Measurements from ENCODE around the gene CHRNA4. TPM values are rescaled to one million over a fixed set of nuclear protein-coding genes. Genes with fewer than 3 reads are reported as not detected.

Gene CHRNA4
- total and polyA plus RNA-seq, 2 of the 13 experiments (the other 11 are each of a cell fraction or from before 2014, with no cell fraction given) = not detected

DNA sequence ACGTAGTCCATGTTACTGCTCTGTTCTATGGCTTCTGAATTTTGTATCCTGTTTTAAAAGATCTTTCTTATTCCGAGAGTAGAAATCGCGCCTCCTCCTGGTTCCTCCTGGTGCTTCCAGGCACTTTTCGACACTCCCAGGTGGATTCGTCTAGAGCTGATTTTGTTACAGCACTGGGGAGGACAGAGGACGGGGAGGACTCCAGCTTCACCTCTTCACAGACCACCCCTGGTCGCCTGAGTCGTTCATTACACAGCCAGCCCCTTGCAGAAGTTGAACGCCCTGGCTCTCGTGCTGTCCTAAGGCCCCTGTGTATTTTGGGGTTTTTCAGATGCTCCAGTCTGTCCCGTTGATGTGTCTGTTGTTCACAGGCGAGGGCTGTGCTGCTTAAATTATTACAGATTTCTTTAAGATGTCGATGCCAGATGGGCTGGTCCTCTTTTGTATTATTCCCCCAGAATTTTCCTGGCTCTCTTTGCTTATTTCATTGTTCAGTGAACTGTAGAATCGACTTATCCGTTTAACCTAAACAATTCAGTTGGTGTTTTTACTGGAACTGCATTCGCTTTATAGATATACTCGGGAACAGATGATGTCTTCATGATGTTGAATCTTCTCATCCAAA is 37.7 kb downstream of the CHRNA4 start:
- ChIA-PET CTCF (ENCODE audit: low intra/inter-chr PET ratio, low total read pairs) (no interaction called here), POLR2A (no interaction called here)
- H4K20me1 ChIP-seq (ENCODE audit: insufficient read depth, low read length) = no peaks in the 10 kb centered on the region; the same call in 1 of the 2 replicates
- H3K4me2 ChIP-seq (ENCODE audit: low read depth, low read length) = no peak overlapping the region
- peaks cover 8 to 33% of the 10 kb centered on the region in 2 experiments; a peak in 4 of 5 replicates for H3K27me3 ChIP-seq (ENCODE audit: control insufficient read depth in 1 of 2, insufficient read depth in 2 of 2, low read length in 2 of 2)
- WGBS (ENCODE audit: low lambda C conversion rate) = 19% methylated on average over 18 of the region's 18 CpGs
- H3K9me3 ChIP-seq (ENCODE audit: low read length) = no peaks in the 10 kb centered on the region
- in situ Hi-C loops (cut with HindIII; ENCODE audit: extremely low pct_ligation_motif_present, low pct_unique_long_range_greater_than_20kb) = no loop called here
- no peak overlapping the region for H3K27ac ChIP-seq (ENCODE audit: extremely low read length, insufficient read depth, low read length)
- H3K4me1 ChIP-seq (ENCODE audit: insufficient read depth, low read length) = no peaks in the 10 kb centered on the region
- H3K79me2 ChIP-seq (ENCODE audit: insufficient read depth, low read length) = no peaks in the 10 kb centered on the region
- no peak for ATAC-seq
- no peak overlapping the region for H3K4me3 ChIP-seq (replicated peaks in 1 of 3; ENCODE audit: insufficient read depth in 1 of 3, low read depth in 2 of 3, low read length in 3 of 3)
- H3K9ac ChIP-seq (ENCODE audit: insufficient read depth, low read depth, low read length) = no peak overlapping the region
- FAIRE-seq = no peak
- H3K36me3 ChIP-seq (replicated peaks in 1 of 2; ENCODE audit: control insufficient read depth in 1 of 2, insufficient read depth in 2 of 2, low read length in 2 of 2) = no peaks in the 10 kb centered on the region
- H2AFZ ChIP-seq (ENCODE audit: low read length) = no peak overlapping the region
- intact Hi-C loops (cut with micrococcal nuclease; ENCODE audit: unreplicated experiment) = no loop called here
- DNase-seq (ENCODE audit: low spot score) = no peak
- BruUV-seq (replicated peaks) = no TSS peak
- TF ChIP-seq ZBTB8A (CRISPR knock-in tag; IDR thresholded peaks at IDR 0.05; ENCODE audit: borderline replicate concordance, low read depth) (no peak), ZSCAN31 (CRISPR knock-in tag; IDR thresholded peaks at IDR 0.05; ENCODE audit: low read depth) (no peak), ZMAT3 (CRISPR knock-in tag; conservative IDR thresholded peaks at IDR 0.05) (no peak), ZNF263 (CRISPR knock-in tag; IDR thresholded peaks at IDR 0.05) (peak; percentile 69), ZNF33B (CRISPR knock-in tag; IDR thresholded peaks at IDR 0.05) (no peak), SCMH1 (CRISPR knock-in tag; IDR thresholded peaks at IDR 0.05; ENCODE audit: borderline replicate concordance) (no peak), TAF15 (IDR thresholded peaks at IDR 0.05; ENCODE audit: low read depth, low read length, poor library complexity, severe bottlenecking) (no peak), CHD2 (IDR thresholded peaks at IDR 0.05; ENCODE audit: low read depth, low read length) (no peak)
- TF ChIP-seq, protein P1, sequence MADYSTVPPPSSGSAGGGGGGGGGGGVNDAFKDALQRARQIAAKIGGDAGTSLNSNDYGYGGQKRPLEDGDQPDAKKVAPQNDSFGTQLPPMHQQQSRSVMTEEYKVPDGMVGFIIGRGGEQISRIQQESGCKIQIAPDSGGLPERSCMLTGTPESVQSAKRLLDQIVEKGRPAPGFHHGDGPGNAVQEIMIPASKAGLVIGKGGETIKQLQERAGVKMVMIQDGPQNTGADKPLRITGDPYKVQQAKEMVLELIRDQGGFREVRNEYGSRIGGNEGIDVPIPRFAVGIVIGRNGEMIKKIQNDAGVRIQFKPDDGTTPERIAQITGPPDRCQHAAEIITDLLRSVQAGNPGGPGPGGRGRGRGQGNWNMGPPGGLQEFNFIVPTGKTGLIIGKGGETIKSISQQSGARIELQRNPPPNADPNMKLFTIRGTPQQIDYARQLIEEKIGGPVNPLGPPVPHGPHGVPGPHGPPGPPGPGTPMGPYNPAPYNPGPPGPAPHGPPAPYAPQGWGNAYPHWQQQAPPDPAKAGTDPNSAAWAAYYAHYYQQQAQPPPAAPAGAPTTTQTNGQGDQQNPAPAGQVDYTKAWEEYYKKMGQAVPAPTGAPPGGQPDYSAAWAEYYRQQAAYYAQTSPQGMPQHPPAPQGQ (CRISPR knock-in tag; IDR thresholded peaks at IDR 0.05; ENCODE audit: borderline replicate concordance) = no peak
- TF ChIP-seq, protein P2, sequence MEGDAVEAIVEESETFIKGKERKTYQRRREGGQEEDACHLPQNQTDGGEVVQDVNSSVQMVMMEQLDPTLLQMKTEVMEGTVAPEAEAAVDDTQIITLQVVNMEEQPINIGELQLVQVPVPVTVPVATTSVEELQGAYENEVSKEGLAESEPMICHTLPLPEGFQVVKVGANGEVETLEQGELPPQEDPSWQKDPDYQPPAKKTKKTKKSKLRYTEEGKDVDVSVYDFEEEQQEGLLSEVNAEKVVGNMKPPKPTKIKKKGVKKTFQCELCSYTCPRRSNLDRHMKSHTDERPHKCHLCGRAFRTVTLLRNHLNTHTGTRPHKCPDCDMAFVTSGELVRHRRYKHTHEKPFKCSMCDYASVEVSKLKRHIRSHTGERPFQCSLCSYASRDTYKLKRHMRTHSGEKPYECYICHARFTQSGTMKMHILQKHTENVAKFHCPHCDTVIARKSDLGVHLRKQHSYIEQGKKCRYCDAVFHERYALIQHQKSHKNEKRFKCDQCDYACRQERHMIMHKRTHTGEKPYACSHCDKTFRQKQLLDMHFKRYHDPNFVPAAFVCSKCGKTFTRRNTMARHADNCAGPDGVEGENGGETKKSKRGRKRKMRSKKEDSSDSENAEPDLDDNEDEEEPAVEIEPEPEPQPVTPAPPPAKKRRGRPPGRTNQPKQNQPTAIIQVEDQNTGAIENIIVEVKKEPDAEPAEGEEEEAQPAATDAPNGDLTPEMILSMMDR (CRISPR knock-in tag; IDR thresholded peaks at IDR 0.05) = peak; percentile 18; the same call in 1 of the 2 replicates
